GM21390 (cell line): ENCODE results near the gene INIP.
"Not testable (repeated sequence)": the region's sequence is repeated elsewhere in the genome, so short reads cannot be mapped to it uniquely, and the experiment has no call there.

Experiments used
- ATAC-seq: cut with Tn5 transposase; IDR thresholded peaks from one replicate; pipeline ENCODE4 v1.9.1; 2021; ENCODE audit not compliant: unreplicated experiment

Gene INIP

DNA sequence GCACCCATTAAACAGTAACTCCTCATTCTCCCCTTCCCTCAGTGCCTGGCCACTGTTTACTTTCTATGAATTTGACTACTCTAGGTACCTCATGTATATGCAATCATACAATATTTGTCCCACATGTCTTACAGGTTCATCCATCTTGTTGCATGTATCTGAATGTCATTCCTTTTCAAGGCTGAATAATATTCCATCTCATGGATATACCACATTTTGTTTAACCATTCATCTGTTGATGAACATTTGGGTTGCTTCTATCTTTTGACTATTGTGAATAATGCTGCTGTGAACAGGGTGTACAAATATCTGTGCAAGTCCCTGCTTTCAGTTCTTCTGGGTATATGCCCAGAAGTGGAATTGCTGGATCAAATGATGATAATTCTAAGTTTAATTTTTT is 40.9 kb downstream of the INIP start:
- no peak for ATAC-seq

DNA sequence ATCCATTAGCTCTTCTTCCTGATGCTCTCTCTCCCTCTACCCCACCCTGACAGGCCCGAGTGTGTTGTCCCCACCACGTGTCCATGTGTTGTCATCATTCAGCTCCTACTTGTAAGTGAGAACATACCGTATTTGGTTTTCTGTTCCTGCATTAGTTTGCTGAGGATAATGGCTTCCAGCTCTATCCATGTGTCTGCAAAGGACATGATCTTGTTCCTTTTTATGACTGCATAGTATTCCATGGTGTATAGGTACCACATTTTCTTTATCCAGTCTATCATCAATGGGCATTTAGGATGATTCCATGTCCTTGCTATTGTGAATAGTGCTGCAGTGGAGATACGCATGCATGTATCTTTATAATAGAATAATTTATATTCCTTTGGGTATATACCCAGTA is 44.7 kb downstream of the INIP start:
- ATAC-seq, result not testable (repeated sequence)

DNA sequence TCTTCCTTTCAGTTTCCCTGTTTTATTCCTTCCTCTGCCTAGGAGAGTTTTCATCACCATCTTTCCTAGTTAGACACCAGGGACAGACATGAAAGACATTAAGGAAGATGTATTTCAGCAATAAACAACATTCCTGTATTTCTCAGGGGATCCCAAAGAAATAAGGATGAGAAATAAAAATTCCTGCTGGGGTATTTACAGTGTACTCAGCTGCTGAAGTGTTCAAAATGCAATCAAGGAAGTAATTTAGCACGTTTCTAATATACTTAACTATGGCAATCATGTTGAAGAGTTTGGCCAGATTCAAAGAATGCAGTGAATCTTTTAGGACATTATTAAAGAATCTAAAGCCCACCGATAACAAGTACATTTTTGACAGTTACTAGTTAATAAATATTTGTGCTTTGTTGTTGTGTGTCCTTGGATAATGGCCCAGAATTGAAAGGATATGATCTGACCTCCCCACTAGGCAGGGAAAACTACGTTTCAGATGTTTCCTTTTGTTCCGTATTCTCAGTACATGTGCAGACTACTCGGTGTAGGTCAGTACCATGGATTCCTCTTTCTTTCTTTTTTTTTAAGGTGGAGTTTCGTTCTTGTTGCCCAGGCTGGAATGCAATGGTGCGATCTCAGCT is 46.8 kb downstream of the INIP start:
- no peak for ATAC-seq

DNA sequence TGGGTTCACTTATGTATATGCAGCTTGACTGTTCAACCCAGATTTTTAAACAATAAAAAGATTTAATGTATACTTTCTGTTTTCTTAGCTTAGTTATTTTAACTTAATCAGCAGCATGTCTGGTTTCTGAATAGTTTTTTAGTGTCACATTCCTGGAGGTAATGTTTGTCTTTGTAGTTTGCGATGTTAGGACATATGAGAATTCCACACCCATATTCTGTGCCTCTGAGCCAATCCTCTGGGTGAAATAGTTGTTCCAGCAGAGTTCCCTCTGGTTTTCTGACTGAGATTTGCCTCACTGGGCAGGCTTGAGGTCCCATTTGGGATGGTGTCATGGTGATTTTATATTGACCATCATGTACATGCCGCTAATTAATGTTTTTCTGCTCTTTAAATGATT is 48.6 kb downstream of the INIP start:
- ATAC-seq, result no peak

DNA sequence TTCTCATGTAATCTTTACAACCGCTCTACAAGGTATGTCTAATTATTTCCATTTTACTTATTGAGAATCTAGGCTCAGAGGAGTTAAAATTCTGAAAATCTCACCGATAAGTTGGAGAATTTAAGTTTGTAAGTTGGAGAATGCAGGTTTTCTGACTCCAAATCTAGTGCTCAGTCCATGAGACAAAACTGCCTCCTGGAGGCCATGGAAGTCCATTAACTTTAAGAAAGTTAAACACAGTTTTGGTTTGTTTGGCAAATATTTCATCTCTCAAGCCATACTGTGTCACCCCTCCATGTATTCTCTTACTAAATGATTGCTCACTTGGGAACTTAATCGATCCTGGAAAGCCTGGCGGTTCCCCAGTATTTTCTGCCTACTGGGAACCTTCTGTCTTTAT is 52.6 kb downstream of the INIP start:
- no peak for ATAC-seq

DNA sequence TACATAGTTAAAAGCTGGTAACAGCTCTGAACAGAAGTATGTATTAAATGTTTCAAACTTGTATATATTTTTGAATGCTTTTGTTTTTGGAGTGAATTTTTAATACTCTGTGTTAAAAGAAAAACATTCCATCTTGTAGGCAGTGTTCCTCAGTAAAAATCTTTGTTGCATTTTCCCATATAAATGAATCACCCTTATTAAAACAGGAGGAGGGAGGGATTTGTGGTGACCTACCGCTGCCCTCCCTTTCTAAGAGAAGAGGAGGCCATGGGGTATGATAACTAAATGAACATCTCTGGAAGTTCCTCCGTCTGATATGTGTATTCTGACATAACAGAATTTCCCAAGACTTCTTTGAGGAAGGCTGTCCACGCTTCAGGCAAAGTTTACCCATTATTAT is 53.4 kb downstream of the INIP start:
- ATAC-seq, result no peak

DNA sequence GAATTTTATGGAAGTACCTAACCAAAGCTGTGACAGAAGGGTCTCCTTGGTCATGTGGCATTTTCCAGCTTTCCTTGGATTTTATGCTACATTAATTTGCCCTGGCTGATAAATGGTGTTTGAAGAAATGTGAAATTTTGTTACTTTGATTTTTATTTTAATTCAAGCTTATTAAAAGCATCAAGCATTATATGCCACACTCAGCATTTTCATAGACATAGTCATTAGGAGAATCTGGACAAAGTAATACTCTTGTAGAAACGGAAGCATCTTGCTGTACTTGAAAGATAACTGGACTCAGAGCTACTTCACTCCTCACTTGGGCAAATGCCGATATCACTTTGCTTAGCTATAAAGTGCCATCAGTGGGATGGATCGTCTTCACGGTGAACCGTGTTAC is 54.2 kb downstream of the INIP start:
- ATAC-seq, result no peak

DNA sequence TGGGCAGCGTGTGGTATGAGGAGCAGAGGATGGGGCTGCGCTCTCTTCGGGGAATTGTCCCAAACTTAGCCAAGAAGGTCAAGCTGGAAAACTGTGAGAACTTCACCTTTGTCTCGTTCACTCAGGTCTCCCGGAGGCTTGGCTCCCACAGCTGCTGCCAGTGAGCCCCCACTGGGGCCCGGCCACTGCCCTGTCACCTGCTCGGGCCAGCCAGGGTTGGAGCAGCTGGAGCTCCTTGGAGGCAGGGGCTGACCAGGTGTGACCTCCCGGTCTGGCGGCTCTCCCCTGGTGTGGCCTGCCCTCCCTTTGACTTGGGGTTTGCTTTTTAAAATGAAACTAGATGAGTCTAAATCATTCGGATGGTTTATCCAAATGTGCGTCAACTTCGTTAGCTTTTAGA is 58.0 kb downstream of the INIP start:
- ATAC-seq, result no peak

DNA sequence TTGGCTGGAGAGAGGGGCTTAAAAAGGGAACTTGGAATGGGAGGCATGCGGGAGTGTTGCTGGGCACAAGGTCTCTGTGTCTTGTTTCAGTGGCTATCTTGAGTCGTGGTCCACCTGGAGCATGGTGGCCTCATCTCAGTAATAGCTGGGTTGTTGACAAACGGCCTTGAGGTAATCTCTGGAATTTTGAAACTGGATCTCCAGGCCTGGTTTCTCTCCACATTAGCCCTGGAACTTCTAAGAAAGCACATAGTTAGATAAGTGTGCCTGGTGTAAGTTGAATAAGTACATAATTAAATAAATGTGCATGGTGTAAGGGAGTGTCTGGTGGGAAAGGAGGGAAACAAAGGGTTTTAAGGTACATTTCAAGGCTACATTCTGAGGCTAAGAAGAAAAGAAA is 62.2 kb downstream of the INIP start:
- no peak for ATAC-seq

DNA sequence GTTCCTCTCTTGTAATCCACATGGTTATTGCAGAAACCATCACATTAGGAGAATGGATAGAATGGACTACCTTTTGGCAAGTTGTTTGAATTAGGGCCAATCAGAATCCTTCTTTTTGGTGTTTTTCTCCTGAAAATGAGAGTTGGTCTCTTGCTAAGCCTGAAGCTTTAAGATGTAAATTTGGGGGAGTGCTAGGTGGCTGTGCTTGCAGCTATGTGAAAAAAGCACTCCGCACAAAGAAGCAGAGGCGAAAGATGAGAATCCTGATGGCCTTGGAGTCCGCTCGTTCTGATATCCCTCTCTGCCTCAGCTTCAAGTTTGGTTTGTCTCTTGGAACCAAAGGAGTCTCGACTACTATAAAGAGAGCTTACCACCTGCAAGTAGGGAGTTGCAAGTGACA is 63.6 kb downstream of the INIP start:
- ATAC-seq, result no peak

DNA sequence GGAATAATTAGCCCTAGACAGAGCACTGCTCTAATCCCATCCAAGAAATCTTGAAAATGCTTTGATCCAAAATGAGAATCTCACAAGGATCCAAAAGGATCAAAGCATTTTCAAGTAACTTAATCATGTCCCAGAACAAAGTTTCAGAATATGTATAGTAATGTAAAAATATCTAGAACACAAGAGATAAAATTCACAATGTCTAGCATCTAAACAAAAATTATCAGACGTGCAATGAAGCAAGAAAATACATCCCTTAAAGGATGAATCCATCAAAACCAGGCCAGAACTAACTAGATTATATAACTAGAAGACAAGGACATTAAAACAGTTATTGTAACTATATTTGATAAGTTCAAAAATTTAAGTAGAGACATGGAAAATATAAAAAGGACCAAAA is 69.3 kb downstream of the INIP start:
- no peak for ATAC-seq

DNA sequence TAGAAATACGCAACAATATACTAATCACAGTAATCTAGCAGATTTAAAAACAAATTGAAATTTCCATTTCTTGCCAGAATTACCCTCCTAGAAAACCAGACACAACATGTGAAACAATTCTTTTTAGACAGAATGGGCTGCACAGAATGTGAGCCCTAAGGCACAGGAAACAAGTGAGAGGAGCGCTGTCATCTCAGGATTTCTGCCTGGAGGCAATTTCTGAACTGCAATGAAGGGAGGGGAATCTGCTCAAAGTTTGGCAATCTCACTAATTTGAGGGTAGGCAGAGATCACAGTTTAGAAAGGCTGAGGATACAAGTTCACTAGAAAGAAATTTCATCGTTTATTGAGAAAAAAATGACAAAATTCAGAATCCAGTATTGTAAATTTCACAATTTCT is 70.3 kb downstream of the INIP start:
- no peak for ATAC-seq

DNA sequence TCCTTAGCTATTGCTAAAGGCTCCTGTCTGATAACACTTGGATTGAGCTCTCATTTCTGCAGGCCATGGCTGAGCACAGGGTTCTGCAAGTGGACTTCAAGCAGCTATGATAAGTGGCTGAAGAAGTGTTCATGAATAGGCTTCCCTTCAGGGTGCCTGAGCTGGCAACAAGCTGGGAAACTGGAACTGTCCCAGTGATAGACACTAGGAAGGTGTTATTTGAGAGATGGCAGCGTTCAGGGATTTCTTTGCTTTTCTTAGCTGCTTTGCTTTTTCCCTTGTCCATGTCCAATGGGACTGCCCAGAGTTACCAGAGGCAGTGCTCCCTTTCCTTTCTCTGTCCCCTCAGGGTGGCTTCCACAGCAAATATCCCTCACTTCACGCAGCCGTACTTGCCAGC is 75.8 kb downstream of the INIP start:
- no peak for ATAC-seq

DNA sequence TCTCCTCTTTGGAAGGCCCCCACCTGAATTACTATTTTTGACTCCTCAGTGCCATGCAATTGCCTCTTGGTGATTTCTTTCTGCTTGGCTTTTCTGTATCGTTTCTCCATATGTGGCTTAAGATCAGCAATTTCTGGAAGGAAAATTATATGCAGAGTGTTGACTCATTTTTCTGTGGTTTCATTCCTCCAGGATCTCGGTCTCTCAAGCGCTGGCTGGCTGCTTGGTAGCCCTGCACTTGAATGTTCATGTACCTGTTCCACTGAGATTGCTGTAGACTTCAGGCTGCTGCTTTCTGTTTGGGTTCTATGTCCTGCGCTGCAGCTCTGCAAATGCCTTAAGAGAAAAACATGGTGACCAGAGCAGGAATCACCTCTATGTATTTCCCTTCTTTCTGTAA is 77.6 kb downstream of the INIP start:
- ATAC-seq, result no peak
